HCT116 (cell line): ENCODE results near the gene UBXN11. TPM values are rescaled to one million over a fixed set of nuclear protein-coding genes. Genes with fewer than 3 reads are reported as not detected.
A peak's percentile ranks its signal among the peaks of the same experiment; 100 is the strongest.

Source experiments
- ATAC-seq: fragments of 200-7000 bp; cut with Tn5 transposase; 2 replicates; pipeline ENCODE4 v1.9.1; 2020; ENCODE audit warnings: mild to moderate bottlenecking, moderate library complexity
- BruUV-seq: library from RNA; stranded (reverse); fragments of 400-500 nt; replicated peaks from 2 replicates; lab custom pipeline; 2021; lab: Mats Ljungman, UMichigan
- CTCF ChIA-PET: fragments of 300-600 bp; sonication (Branson Sonifier 250); formaldehyde crosslinking; loops from one replicate; lab custom pipeline; 2021; ENCODE audit warnings: antibody characterized with exemption; lab: Charles Lee
- POLR2A ChIA-PET: fragments of 300-600, 350-600 bp; sonication (Branson Sonifier 250); formaldehyde crosslinking; loops from one replicate; lab custom pipeline; 2021; ENCODE audit warnings: antibody characterized with exemption; lab: Charles Lee
- RAD21 ChIA-PET, 2 experiments: fragments of 300-600 bp; sonication (Branson Sonifier 250); formaldehyde crosslinking; loops; one replicate each; lab custom pipeline; 2023; ENCODE audit warnings: low total read pairs in 2 of 2; ENCODE audit not compliant: uncharacterized antibody in 2 of 2, unreplicated experiment in 2 of 2, low non-redundant PET in 1 of 2; lab: Charles Lee
- DNase-seq: peaks from one replicate; pipeline ENCODE4 v3.0.0-alpha.2; 2010; ENCODE audit warnings: low read depth, low spot score
- H2AFZ ChIP-seq: fragments of 200-600 bp; shearing (Covaris generic), sonication (generic); 2 replicates; pipeline ENCODE4 v1.6.1; 2017; ENCODE audit warnings: low read depth, mixed run types, mixed read lengths, antibody characterized with exemption, low read length; ENCODE audit not compliant: poor library complexity, severe bottlenecking
- H3K27ac ChIP-seq: 2 replicates; pipeline ENCODE4 v1.5.1; 2012; ENCODE audit warnings: low read depth, low read length
- H3K27me3 ChIP-seq: fragments of 200-600 bp; sonication (generic); 2 replicates; pipeline ENCODE4 v1.6.1; 2016; ENCODE audit warnings: mixed run types, low read length, mixed read lengths; ENCODE audit not compliant: insufficient read depth
- H3K36me3 ChIP-seq, 2 experiments: fragments of 200-500 bp in 1 of 2; fragments of 200-600 bp in 1 of 2; sonication (Bioruptor generic) in 1 of 2; sonication (generic) in 1 of 2; 2 replicates each; pipeline versions ENCODE4 v1.5.1 to v1.6.1; 2014 to 2016; ENCODE audit warnings: low read length in 2 of 2, inconsistent platforms in 1 of 2, mixed read lengths in 1 of 2, mixed run types in 1 of 2; ENCODE audit not compliant: insufficient read depth in 2 of 2, control insufficient read depth in 1 of 2
- H3K4me1 ChIP-seq, 2 experiments: fragments of 200-600 bp in 1 of 2; sonication (generic) in 1 of 2; 2 replicates each; pipeline versions ENCODE4 v1.5.1 to v1.6.1; 2012 to 2017; ENCODE audit warnings: low read length in 2 of 2, inconsistent platforms in 1 of 2, mild to moderate bottlenecking in 1 of 2, mixed read lengths in 1 of 2, mixed run types in 1 of 2, moderate library complexity in 1 of 2; ENCODE audit not compliant: insufficient read depth in 2 of 2, control insufficient read depth in 1 of 2
- H3K4me2 ChIP-seq: fragments of 200-600 bp; sonication (generic); 2 replicates; pipeline ENCODE4 v1.6.1; 2017; ENCODE audit warnings: mixed run types, low read length, mixed read lengths
- H3K4me3 ChIP-seq, 2 experiments: fragments of 200-600 bp in 1 of 2; sonication (generic) in 1 of 2; replicated peaks in 1 of 2; 2 replicates each; pipeline ENCODE4 v1.5.1; 2011 to 2016; ENCODE audit warnings: low read length in 2 of 2, control low read depth in 1 of 2, low read depth in 1 of 2, mild to moderate bottlenecking in 1 of 2, mixed read lengths in 1 of 2, mixed run types in 1 of 2
- H3K79me2 ChIP-seq: fragments of 200-600 bp; sonication (generic); 2 replicates; pipeline ENCODE4 v1.6.1; 2017; ENCODE audit warnings: mild to moderate bottlenecking, mixed run types, low read length, moderate library complexity, mixed read lengths; ENCODE audit not compliant: insufficient read depth
- H3K9ac ChIP-seq: fragments of 200-600 bp; sonication (generic); 2 replicates; pipeline ENCODE4 v1.6.1; 2016; ENCODE audit warnings: low read length, mixed read lengths
- H3K9me2 ChIP-seq: fragments of 200-600 bp; sonication (generic), shearing (Covaris generic); 2 replicates; pipeline ENCODE4 v1.6.1; 2017; ENCODE audit warnings: mixed run types, mild to moderate bottlenecking, moderate library complexity; ENCODE audit not compliant: insufficient read depth
- H3K9me3 ChIP-seq, 2 experiments: fragments of 200-500 bp in 1 of 2; fragments of 200-600 bp in 1 of 2; sonication (Bioruptor generic) in 1 of 2; sonication (generic) in 1 of 2; 2 replicates each; pipeline ENCODE4 v1.6.1; 2014 to 2017; ENCODE audit warnings: low read length in 2 of 2, mixed read lengths in 2 of 2, inconsistent platforms in 1 of 2, low read depth in 1 of 2, mild to moderate bottlenecking in 1 of 2, mixed run types in 1 of 2, moderate library complexity in 1 of 2; ENCODE audit not compliant: control insufficient read depth in 1 of 2, insufficient read depth in 1 of 2
- H4K20me1 ChIP-seq: fragments of 200-600 bp; sonication (generic), shearing (Covaris generic); 2 replicates; pipeline ENCODE4 v1.6.1; 2017; ENCODE audit warnings: mixed run types, mild to moderate bottlenecking, moderate library complexity; ENCODE audit not compliant: insufficient read depth
- CBX3 ChIP-seq: IDR thresholded peaks from 2 replicates; pipeline ENCODE4 v1.6.1; 2012; ENCODE audit warnings: low read depth
- CEBPB ChIP-seq: IDR thresholded peaks from 2 replicates; pipeline ENCODE4 v1.6.1; 2012; ENCODE audit warnings: low read depth
- EGR1 ChIP-seq: IDR thresholded peaks from 2 replicates; pipeline ENCODE4 v1.6.1; 2012; ENCODE audit warnings: low read depth
- ELF1 ChIP-seq: IDR thresholded peaks from 2 replicates; pipeline ENCODE4 v1.6.1; 2012; ENCODE audit warnings: low read depth, borderline replicate concordance
- EZH2 ChIP-seq: fragments of 200-600 bp; sonication (generic); IDR thresholded peaks from 2 replicates; pipeline ENCODE4 v1.6.1; 2017; ENCODE audit warnings: antibody characterized with exemption, mixed run types
- EZH2phosphoT487 ChIP-seq: fragments of 200-600 bp; IDR thresholded peaks from 2 replicates; pipeline ENCODE4 v1.6.1; 2018; ENCODE audit warnings: antibody characterized with exemption, borderline replicate concordance
- FOSL1 ChIP-seq: IDR thresholded peaks from 2 replicates; pipeline ENCODE4 v1.6.1; 2012; ENCODE audit warnings: low read depth
- POLR2AphosphoS5 ChIP-seq: IDR thresholded peaks from 2 replicates; pipeline ENCODE4 v1.6.1; 2011; ENCODE audit warnings: mild to moderate bottlenecking, low read depth, low read length, moderate library complexity
- RAD21 ChIP-seq: IDR thresholded peaks from 2 replicates; pipeline ENCODE4 v1.6.1; 2012; ENCODE audit warnings: low read depth, mild to moderate bottlenecking
- SIN3A ChIP-seq: IDR thresholded peaks from 2 replicates; pipeline ENCODE4 v1.6.1; 2012; ENCODE audit warnings: low read depth
- TCF7L2 ChIP-seq: IDR thresholded peaks from 2 replicates; pipeline ENCODE4 v1.7.0; 2011; ENCODE audit warnings: borderline replicate concordance, inconsistent platforms; ENCODE audit not compliant: insufficient read depth, insufficient read length; ENCODE audit errors: extremely low read depth
- YY1 ChIP-seq: IDR thresholded peaks from 2 replicates; pipeline ENCODE4 v1.6.1; 2011; ENCODE audit warnings: low read length, low read depth, moderate library complexity, mild to moderate bottlenecking; ENCODE audit not compliant: insufficient replicate concordance; ENCODE audit errors: extremely low read depth
- ZFX ChIP-seq: fragments of 450-650 bp; IDR thresholded peaks from 2 replicates; pipeline ENCODE4 v1.6.1; 2017
- ZNF274 ChIP-seq: fragments of 200-500 bp; sonication (Bioruptor generic); IDR thresholded peaks from 2 replicates; pipeline ENCODE4 v1.6.1; 2014; ENCODE audit warnings: mild to moderate bottlenecking, low read depth, low read length, inconsistent platforms
- intact Hi-C: fragments of 100-400 bp; cut with micrococcal nuclease; formaldehyde crosslinking; loops from 2 replicates; pipeline ENCODE4 v1.10.0; 2022
- total RNA-seq: library from RNA; stranded (reverse); gene quantifications from one replicate; pipeline ENCODE4 v1.2.1, GENCODE V29; 2021; ENCODE audit not compliant: unreplicated experiment
- TF ChIP-seq, protein P1 (sequence below): IDR thresholded peaks from 2 replicates; pipeline ENCODE4 v1.6.1; 2012
- TF ChIP-seq, protein P2 (sequence below): IDR thresholded peaks from 2 replicates; pipeline ENCODE4 v1.6.1; 2012
- TF ChIP-seq, protein P3 (sequence below): IDR thresholded peaks from 2 replicates; pipeline ENCODE4 v1.6.1; 2011; ENCODE audit warnings: mild to moderate bottlenecking, low read length, moderate library complexity; ENCODE audit not compliant: insufficient replicate concordance; ENCODE audit errors: extremely low read depth
- TF ChIP-seq, protein P4 (sequence below): IDR thresholded peaks from 2 replicates; pipeline ENCODE4 v1.6.1; 2012; ENCODE audit warnings: low read depth
- TF ChIP-seq, protein P5 (sequence below), 3 experiments: fragments of 200-600 bp in 1 of 3; sonication (generic) in 1 of 3; IDR thresholded peaks in 2 of 3; conservative IDR thresholded peaks in 1 of 3; 2 replicates each; pipeline ENCODE4 v1.5.1; 2012 to 2017; ENCODE audit warnings: low read depth in 2 of 3, low read length in 2 of 3, antibody characterized with exemption in 1 of 3, borderline replicate concordance in 1 of 3, control low read depth in 1 of 3, mild to moderate bottlenecking in 1 of 3, mixed read lengths in 1 of 3, mixed run types in 1 of 3, moderate library complexity in 1 of 3; ENCODE audit not compliant: insufficient read depth in 1 of 3

The UBXN11 gene
- total RNA-seq, 1 experiment from 2014 or later = 19.3 TPM

DNA sequence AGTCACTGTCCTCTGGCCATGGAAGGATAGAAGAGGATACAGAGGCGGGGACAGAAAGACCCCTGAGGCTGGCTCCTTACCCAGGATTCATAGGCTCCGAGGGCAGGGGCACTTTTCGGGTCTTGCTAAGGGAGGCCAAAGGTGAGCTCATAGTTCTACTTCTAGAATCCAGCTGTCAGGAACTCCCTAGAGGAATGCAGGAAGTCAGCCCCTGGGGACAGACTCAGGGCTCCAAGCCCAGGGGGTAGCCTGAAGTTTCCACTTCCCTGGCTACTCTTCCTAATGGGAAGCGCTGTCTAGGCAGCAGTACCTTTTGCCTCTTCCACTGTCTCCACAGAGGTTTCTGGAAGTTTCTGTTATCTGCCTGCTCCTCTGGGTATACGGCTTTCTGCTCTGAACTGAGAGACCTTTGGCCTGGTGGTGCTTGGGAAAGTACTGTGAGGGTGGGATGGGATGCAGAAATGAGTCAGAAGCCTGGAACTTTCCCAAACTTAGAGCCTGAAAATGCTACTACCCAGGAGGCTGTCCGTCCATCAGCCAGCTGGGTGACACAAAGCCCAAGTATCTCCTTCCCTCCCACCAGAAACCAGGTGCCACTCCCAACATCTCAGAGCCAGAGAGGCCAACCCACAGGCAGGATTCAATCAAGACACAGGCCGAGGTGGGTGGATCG is 3.6 kb downstream of the UBXN11 start:
- H3K9me3 ChIP-seq = no peaks in the 10 kb centered on the region
- H3K4me1 ChIP-seq = peaks cover 9 to 42% of the 10 kb centered on the region in 2 experiments; a peak in 3 of 4 replicates
- ChIA-PET CTCF (no interaction called here), RAD21 (no interaction called here), POLR2A (no interaction called here)
- peak overlapping the region; percentile 26; the same call in 1 of the 2 replicates for H3K27ac ChIP-seq
- H3K36me3 ChIP-seq = no peaks in the 10 kb centered on the region
- no peak overlapping the region for H3K4me3 ChIP-seq
- H3K4me2 ChIP-seq = peak overlapping the region; percentile 25
- ATAC-seq (no peak), DNase-seq (no peak)
- TF ChIP-seq ZNF274 = no peak
- no peak for TF ChIP-seq RAD21
- TF ChIP-seq ELF1 = no peak
- no peak for TF ChIP-seq CBX3
- TF ChIP-seq, protein P1, sequence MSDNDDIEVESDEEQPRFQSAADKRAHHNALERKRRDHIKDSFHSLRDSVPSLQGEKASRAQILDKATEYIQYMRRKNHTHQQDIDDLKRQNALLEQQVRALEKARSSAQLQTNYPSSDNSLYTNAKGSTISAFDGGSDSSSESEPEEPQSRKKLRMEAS = no peak
- TF ChIP-seq, protein P2, sequence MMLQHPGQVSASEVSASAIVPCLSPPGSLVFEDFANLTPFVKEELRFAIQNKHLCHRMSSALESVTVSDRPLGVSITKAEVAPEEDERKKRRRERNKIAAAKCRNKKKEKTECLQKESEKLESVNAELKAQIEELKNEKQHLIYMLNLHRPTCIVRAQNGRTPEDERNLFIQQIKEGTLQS = no peak
- no peak for TF ChIP-seq TCF7L2
- no peak for TF ChIP-seq FOSL1
- TF ChIP-seq, protein P3, sequence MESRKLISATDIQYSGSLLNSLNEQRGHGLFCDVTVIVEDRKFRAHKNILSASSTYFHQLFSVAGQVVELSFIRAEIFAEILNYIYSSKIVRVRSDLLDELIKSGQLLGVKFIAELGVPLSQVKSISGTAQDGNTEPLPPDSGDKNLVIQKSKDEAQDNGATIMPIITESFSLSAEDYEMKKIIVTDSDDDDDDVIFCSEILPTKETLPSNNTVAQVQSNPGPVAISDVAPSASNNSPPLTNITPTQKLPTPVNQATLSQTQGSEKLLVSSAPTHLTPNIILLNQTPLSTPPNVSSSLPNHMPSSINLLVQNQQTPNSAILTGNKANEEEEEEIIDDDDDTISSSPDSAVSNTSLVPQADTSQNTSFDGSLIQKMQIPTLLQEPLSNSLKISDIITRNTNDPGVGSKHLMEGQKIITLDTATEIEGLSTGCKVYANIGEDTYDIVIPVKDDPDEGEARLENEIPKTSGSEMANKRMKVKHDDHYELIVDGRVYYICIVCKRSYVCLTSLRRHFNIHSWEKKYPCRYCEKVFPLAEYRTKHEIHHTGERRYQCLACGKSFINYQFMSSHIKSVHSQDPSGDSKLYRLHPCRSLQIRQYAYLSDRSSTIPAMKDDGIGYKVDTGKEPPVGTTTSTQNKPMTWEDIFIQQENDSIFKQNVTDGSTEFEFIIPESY = no peak
- no peak for TF ChIP-seq EZH2phosphoT487
- no peak for TF ChIP-seq EGR1
- TF ChIP-seq POLR2AphosphoS5 = no peak
- TF ChIP-seq SIN3A = no peak
- TF ChIP-seq, protein P4, sequence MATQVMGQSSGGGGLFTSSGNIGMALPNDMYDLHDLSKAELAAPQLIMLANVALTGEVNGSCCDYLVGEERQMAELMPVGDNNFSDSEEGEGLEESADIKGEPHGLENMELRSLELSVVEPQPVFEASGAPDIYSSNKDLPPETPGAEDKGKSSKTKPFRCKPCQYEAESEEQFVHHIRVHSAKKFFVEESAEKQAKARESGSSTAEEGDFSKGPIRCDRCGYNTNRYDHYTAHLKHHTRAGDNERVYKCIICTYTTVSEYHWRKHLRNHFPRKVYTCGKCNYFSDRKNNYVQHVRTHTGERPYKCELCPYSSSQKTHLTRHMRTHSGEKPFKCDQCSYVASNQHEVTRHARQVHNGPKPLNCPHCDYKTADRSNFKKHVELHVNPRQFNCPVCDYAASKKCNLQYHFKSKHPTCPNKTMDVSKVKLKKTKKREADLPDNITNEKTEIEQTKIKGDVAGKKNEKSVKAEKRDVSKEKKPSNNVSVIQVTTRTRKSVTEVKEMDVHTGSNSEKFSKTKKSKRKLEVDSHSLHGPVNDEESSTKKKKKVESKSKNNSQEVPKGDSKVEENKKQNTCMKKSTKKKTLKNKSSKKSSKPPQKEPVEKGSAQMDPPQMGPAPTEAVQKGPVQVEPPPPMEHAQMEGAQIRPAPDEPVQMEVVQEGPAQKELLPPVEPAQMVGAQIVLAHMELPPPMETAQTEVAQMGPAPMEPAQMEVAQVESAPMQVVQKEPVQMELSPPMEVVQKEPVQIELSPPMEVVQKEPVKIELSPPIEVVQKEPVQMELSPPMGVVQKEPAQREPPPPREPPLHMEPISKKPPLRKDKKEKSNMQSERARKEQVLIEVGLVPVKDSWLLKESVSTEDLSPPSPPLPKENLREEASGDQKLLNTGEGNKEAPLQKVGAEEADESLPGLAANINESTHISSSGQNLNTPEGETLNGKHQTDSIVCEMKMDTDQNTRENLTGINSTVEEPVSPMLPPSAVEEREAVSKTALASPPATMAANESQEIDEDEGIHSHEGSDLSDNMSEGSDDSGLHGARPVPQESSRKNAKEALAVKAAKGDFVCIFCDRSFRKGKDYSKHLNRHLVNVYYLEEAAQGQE = no peak
- no peak for TF ChIP-seq EZH2
- no peak for TF ChIP-seq ZFX
- no peak for TF ChIP-seq YY1
- TF ChIP-seq, protein P5, sequence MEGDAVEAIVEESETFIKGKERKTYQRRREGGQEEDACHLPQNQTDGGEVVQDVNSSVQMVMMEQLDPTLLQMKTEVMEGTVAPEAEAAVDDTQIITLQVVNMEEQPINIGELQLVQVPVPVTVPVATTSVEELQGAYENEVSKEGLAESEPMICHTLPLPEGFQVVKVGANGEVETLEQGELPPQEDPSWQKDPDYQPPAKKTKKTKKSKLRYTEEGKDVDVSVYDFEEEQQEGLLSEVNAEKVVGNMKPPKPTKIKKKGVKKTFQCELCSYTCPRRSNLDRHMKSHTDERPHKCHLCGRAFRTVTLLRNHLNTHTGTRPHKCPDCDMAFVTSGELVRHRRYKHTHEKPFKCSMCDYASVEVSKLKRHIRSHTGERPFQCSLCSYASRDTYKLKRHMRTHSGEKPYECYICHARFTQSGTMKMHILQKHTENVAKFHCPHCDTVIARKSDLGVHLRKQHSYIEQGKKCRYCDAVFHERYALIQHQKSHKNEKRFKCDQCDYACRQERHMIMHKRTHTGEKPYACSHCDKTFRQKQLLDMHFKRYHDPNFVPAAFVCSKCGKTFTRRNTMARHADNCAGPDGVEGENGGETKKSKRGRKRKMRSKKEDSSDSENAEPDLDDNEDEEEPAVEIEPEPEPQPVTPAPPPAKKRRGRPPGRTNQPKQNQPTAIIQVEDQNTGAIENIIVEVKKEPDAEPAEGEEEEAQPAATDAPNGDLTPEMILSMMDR (IDR thresholded peaks at IDR 0.05 in 2 of 3, conservative IDR thresholded peaks at IDR 0.05 in 1 of 3; ENCODE audit: borderline replicate concordance in 1 of 3, insufficient read depth in 1 of 3, low read depth in 2 of 3, low read length in 2 of 3) = no peak
- TF ChIP-seq CEBPB = no peak
- H3K9ac ChIP-seq = peak overlapping the region; percentile 20; the same call in 1 of the 2 replicates
- H4K20me1 ChIP-seq = no peaks in the 10 kb centered on the region
- no peak overlapping the region for H2AFZ ChIP-seq
- intact Hi-C loops = no loop called here
- no peaks in the 10 kb centered on the region for H3K27me3 ChIP-seq
- peaks cover 12% of the 10 kb centered on the region for H3K79me2 ChIP-seq
- BruUV-seq = no TSS peak
- no peaks in the 10 kb centered on the region for H3K9me2 ChIP-seq
